Right lobe of liver (tissue), 6 donors: ENCODE data around the gene CAST. TPM values are rescaled to one million over a fixed set of nuclear protein-coding genes. Genes with fewer than 3 reads are reported as not detected.
A peak's percentile ranks its signal among the peaks of the same experiment; 100 is the strongest.
"Not testable (repeated sequence)": the region's sequence is repeated elsewhere in the genome, so short reads cannot be mapped to it uniquely, and the experiment has no call there.

ENCODE experiments used
- ATAC-seq, 4 donors: fragments of 200-7000 bp; cut with Tn5 transposase; one replicate each; pipeline ENCODE4 v1.9.1; 2020; ENCODE audit warnings: mild to moderate bottlenecking in 4 of 4, moderate library complexity in 4 of 4
- DNase-seq, 3 donors: peaks; one replicate each; pipeline ENCODE4 v3.0.0-alpha.2; 2020
- H3K27ac ChIP-seq, 3 donors: fragments of 200-600 bp; one replicate each; pipeline ENCODE4 v1.8.0; 2022
- H3K27me3 ChIP-seq, 2 donors: fragments of 200-600 bp; one replicate each; pipeline ENCODE4 v1.8.0; 2022
- H3K36me3 ChIP-seq, 4 donors: fragments of 200-600 bp; sonication (generic) in 1 of 4; one replicate each; pipeline versions ENCODE4 v1.5.1 to v1.8.0; 2017 to 2022; ENCODE audit warnings: control low read depth in 1 of 4
- H3K4me1 ChIP-seq, 4 donors: fragments of 200-600 bp; sonication (generic) in 1 of 4; one replicate each; pipeline versions ENCODE4 v1.5.1 to v1.8.0; 2017 to 2022; ENCODE audit warnings: control low read depth in 1 of 4
- H3K4me3 ChIP-seq, 3 donors: fragments of 200-600 bp; one replicate each; pipeline ENCODE4 v1.8.0; 2022
- H3K9me3 ChIP-seq, 4 donors: fragments of 200-600 bp; sonication (generic) in 1 of 4; one replicate each; pipeline versions ENCODE4 v1.5.1 to v1.8.0; 2017 to 2022; ENCODE audit warnings: control low read depth in 1 of 4
- POLR2A ChIP-seq: fragments of 450-650 bp; IDR thresholded peaks from one replicate; pipeline ENCODE4 v1.6.1; 2017; ENCODE audit warnings: antibody characterized with exemption, mild to moderate bottlenecking
- WGBS: methylation state at CpG from one replicate; pipeline ENCODE4 v1.1.6; 2018; ENCODE audit warnings: low coverage, low lambda C conversion rate; ENCODE audit not compliant: insufficient coverage; ENCODE audit errors: missing lambda C conversion rate; 5-methylcytosine and 5-hydroxymethylcytosine counted together
- intact Hi-C, 2 donors: fragments of 100-400 bp; cut with DNase I; formaldehyde crosslinking; loops; one replicate each; pipeline versions ENCODE4 v1.11.2 to v1.14.1; 2022
- total RNA-seq, 6 experiments: library from RNA; depleted of rRNA in 2 of 6; stranded (reverse); fragments of >200 nt in 2 of 6; fragmentation: NEBNext Ultra II Directional in 3 of 6; extraction: Animal tissue kit (Norgen Biotek cat#: 25700) in 3 of 6; gene quantifications; one replicate each; pipeline versions ENCODE4 v1.1.0 to v1.2.4, GENCODE V29; 2016 to 2023
- TF ChIP-seq, protein P1 (sequence below), 4 donors: fragments of 200-600 bp in 3 of 4; fragments of 450-650 bp in 1 of 4; IDR thresholded peaks; one replicate each; pipeline versions ENCODE4 v1.5.1 to v1.8.0; 2016 to 2022; ENCODE audit warnings: antibody characterized with exemption in 4 of 4, mild to moderate bottlenecking in 2 of 4
- donor health status: DM: no; HTN: yes; CAD: no.
- donor health status: DM: no; HTN: no; CAD: no.
- donor health status: DM: no; HTN: no; CAD: no.
- donor health status: DM: no; HTN: yes; CAD: no.
- donor health status: DM: no; HTN: yes; CAD: no.

CAST gene
- total RNA-seq, 6 experiments from 2014 or later: 86.8 to 187 (median 123) TPM

DNA sequence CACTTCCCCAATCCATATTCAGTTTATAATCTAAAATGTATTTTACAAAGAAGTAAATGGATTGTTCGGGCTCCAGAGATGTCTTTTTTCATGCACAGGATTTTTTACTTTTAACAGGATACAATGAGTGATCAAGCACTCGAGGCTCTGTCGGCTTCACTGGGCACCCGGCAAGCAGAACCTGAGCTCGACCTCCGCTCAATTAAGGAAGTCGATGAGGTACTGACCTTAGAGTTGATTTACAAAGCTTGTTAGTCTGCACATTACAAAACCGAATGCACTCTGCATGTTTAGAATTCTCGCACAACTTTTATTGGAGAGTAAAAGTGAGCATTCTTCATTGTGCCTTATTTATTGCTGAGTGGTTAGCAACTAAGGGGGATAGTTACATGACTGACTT, 80.4 kb downstream of the CAST start:
- Histone ChIP-seq H3K9me3 (no peaks in the 10 kb centered on the region), H3K27ac (no peak overlapping the region), H3K27me3 (no peaks in the 10 kb centered on the region), H3K36me3 (peaks cover 0 to 95% (median 47%) of the 10 kb centered on the region in 4 donors), H3K4me1 (no peaks in the 10 kb centered on the region), H3K4me3 (no peak overlapping the region)
- DNase-seq (no peak), ATAC-seq (peak in 2 of 4 donors; percentile 12 to 39)
- no peak for TF ChIP-seq POLR2A
- TF ChIP-seq, protein P1, sequence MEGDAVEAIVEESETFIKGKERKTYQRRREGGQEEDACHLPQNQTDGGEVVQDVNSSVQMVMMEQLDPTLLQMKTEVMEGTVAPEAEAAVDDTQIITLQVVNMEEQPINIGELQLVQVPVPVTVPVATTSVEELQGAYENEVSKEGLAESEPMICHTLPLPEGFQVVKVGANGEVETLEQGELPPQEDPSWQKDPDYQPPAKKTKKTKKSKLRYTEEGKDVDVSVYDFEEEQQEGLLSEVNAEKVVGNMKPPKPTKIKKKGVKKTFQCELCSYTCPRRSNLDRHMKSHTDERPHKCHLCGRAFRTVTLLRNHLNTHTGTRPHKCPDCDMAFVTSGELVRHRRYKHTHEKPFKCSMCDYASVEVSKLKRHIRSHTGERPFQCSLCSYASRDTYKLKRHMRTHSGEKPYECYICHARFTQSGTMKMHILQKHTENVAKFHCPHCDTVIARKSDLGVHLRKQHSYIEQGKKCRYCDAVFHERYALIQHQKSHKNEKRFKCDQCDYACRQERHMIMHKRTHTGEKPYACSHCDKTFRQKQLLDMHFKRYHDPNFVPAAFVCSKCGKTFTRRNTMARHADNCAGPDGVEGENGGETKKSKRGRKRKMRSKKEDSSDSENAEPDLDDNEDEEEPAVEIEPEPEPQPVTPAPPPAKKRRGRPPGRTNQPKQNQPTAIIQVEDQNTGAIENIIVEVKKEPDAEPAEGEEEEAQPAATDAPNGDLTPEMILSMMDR (IDR thresholded peaks at IDR 0.05): no peak
- 81% methylated on average over 8 of the region's 9 CpGs for WGBS
- intact Hi-C loops: no loop called here

DNA sequence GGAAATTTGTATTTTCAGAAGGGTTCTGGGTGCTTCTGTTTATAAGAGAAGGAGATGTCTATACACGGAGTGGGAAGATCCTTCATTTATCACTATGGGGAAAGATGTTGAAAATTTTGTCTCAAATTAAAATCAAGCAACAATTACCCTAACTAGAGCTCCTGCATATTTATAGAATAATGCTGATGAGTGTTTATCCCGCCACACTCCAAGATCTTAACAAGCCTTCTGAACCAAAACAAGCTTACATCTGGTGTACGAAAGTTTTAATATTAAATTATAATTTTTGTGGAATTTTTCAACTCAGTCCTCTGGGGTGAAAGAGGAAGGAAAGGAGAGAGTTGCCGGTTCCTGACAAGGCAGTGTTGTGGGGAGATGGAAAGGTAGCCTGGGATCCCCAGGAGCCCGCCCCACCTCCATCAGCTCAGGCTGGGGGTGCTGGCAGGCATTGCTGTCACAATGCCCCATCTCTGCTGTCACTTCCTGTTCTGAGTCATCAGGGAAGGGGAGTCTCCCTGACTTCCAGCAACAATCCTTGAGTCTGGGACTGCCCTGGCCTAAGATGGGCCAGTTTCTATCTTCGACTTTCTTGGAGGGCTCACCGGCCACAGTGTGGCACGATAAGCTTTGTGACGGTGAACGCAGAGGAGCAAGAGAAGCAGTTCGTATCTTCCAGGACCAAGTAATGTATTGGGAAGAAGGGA, 81.0 kb downstream of the CAST start:
- DNase-seq: peak in 1 of 3 donors; percentile 25
- H3K4me1 ChIP-seq: no peaks in the 10 kb centered on the region
- no peaks in the 10 kb centered on the region for H3K9me3 ChIP-seq
- TF ChIP-seq POLR2A: no peak
- TF ChIP-seq, protein P1 (IDR thresholded peaks at IDR 0.05): no peak
- H3K27me3 ChIP-seq: no peaks in the 10 kb centered on the region
- peak; percentile 49 to 79 (median 64) for ATAC-seq
- no peak overlapping the region for H3K4me3 ChIP-seq
- 76% methylated on average over 9 of the region's 11 CpGs for WGBS
- H3K27ac ChIP-seq: no peak overlapping the region
- intact Hi-C loops: no loop called here
- peaks cover 0 to 95% (median 45%) of the 10 kb centered on the region in 4 donors for H3K36me3 ChIP-seq

DNA sequence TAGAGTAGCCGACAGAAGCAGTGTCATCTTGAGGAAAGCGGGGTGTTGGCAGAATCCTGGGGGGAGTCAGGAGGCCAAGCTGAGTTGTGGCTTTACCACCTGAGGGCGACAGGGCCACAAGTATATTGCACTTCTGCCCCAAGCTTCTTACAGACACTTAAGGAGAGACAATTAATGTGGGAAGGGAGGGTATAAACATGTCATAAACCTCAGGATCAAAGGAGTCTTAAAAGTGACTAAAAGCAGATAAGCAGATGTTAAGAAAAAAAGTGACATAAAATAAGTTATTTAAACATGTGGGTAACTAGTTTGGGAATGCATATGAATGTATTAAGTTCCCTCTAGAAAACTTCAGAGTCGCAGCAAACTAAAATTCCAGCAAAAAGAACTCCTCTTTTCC, 81.6 kb downstream of the CAST start:
- peaks cover 0 to 95% (median 45%) of the 10 kb centered on the region in 4 donors for H3K36me3 ChIP-seq
- WGBS: 81% methylated on average over 3 of the region's 4 CpGs
- intact Hi-C loops: no loop called here
- no peak overlapping the region for H3K27ac ChIP-seq
- no peak for ATAC-seq
- no peak overlapping the region for H3K4me3 ChIP-seq
- no peaks in the 10 kb centered on the region for H3K27me3 ChIP-seq
- TF ChIP-seq, protein P1 (IDR thresholded peaks at IDR 0.05): no peak
- TF ChIP-seq POLR2A: no peak
- H3K4me1 ChIP-seq: no peaks in the 10 kb centered on the region
- DNase-seq: no peak
- H3K9me3 ChIP-seq: no peaks in the 10 kb centered on the region

DNA sequence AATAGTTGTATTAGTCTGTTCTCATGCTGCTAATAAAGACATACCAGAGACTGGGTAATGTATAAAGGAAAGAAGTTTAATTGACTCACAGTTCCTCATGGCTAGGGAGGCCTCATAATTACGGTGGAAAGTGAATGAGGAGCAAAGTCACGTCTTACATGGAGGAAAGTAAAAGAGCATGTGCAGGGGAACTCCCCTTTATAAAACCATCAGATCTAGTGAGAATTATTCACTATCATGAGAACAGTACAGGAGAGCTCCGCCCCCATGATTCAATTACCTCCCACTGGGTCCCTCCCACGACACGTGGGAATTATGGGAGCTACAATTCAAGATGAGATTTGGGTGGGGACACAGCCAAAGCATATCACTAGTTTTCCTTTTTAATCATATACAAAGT, 82.0 kb downstream of the CAST start:
- H3K27ac ChIP-seq, H3K4me1 ChIP-seq, DNase-seq, intact Hi-C loops, ATAC-seq, H3K27me3 ChIP-seq, H3K9me3 ChIP-seq, H3K4me3 ChIP-seq: not testable (repeated sequence)
- 94% methylated on average over 5 of the region's 5 CpGs for WGBS
- H3K36me3 ChIP-seq: peaks cover 0 to 95% (median 45%) of the 10 kb centered on the region in 4 donors

DNA sequence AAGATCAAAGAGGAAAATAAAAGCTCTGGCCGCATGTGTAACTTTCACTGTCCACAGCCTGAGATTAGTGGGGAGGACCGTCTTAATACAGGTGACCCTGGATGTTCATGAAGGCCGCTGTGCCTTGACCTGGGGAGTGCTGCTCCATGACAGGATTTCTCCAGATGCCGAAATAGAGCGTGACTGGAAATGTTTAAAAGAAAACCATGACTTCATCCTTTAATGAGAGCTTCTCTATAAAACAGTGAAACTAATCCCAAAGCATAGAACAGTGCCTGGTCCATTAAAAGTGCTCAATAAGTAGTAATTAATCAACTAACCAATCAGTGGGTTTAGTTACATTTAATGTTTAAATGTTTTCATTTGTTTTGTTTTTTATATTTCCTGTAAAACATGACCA, 82.8 kb downstream of the CAST start:
- intact Hi-C loops: no loop called here
- DNase-seq: no peak

More for the DNA sequence above, 82.8 kb downstream of the CAST start:
- TF ChIP-seq, protein P1 (IDR thresholded peaks at IDR 0.05): no peak
- no peak for TF ChIP-seq POLR2A
- WGBS: 92% methylated on average over 4 of the region's 5 CpGs
- no peak for ATAC-seq
- Histone ChIP-seq H3K9me3 (no peaks in the 10 kb centered on the region), H3K27ac (no peak overlapping the region), H3K4me3 (no peak overlapping the region), H3K4me1 (no peaks in the 10 kb centered on the region), H3K36me3 (peaks cover 0 to 95% (median 45%) of the 10 kb centered on the region in 4 donors), H3K27me3 (no peaks in the 10 kb centered on the region)
